Measurements from ENCODE around the gene TUBGCP2.

The TUBGCP2 gene

DNA sequence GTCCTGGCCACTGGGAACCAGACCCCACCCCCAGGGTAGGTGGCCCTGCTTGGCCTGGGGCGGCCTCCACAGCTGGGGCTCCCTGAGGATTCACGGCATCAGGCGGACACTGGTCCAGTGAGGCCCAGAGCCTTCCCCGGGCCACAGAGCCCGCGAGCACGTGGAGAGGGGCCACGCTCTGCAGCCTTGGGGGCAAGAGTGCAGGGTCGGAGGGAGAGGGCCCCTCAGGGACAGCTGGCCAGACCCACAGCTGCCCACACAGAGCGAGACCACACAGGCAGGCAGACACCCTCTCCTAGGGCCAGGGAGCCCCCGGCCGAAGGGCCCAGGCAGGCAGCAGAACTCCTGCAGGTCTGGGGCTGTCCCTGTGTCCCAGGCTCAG, 60.3 kb downstream of the TUBGCP2 start:
- Histone ChIP-seq H3K9me3 (ENCODE audit: insufficient read depth, low read length, severe bottlenecking) (no peaks in the 10 kb centered on the region), H3K4me1 (ENCODE audit: insufficient read depth, low read length) (no peaks in the 10 kb centered on the region), H3K27ac (ENCODE audit: low read length) (no peak overlapping the region), H3K4me2 (ENCODE audit: insufficient read depth, low read length) (no peak overlapping the region), H3K27me3 (ENCODE audit: insufficient read depth, low read length, poor library complexity) (no peaks in the 10 kb centered on the region), H3K36me3 (ENCODE audit: insufficient read depth, low read length) (no peaks in the 10 kb centered on the region), H2AFZ (ENCODE audit: low read depth, low read length) (no peak overlapping the region), H3K9ac (ENCODE audit: low read depth, low read length) (no peak overlapping the region), H3K79me2 (ENCODE audit: insufficient read depth, low read length) (no peaks in the 10 kb centered on the region), H3K4me3 (ENCODE audit: low read depth in 1 of 2, low read length in 2 of 2) (no peak overlapping the region), H4K20me1 (ENCODE audit: insufficient read depth, low read length) (no peaks in the 10 kb centered on the region)
- DNase-seq (no peak), ATAC-seq (ENCODE audit: insufficient read depth, low read depth) (no peak)
- TF ChIP-seq, protein P1, sequence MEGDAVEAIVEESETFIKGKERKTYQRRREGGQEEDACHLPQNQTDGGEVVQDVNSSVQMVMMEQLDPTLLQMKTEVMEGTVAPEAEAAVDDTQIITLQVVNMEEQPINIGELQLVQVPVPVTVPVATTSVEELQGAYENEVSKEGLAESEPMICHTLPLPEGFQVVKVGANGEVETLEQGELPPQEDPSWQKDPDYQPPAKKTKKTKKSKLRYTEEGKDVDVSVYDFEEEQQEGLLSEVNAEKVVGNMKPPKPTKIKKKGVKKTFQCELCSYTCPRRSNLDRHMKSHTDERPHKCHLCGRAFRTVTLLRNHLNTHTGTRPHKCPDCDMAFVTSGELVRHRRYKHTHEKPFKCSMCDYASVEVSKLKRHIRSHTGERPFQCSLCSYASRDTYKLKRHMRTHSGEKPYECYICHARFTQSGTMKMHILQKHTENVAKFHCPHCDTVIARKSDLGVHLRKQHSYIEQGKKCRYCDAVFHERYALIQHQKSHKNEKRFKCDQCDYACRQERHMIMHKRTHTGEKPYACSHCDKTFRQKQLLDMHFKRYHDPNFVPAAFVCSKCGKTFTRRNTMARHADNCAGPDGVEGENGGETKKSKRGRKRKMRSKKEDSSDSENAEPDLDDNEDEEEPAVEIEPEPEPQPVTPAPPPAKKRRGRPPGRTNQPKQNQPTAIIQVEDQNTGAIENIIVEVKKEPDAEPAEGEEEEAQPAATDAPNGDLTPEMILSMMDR (IDR thresholded peaks at IDR 0.05; ENCODE audit: borderline replicate concordance, extremely low read depth, low read length, poor library complexity, severe bottlenecking), result no peak
- no peak for TF ChIP-seq EZH2 (IDR thresholded peaks at IDR 0.05; ENCODE audit: borderline replicate concordance, low read depth, low read length, severe bottlenecking)

DNA sequence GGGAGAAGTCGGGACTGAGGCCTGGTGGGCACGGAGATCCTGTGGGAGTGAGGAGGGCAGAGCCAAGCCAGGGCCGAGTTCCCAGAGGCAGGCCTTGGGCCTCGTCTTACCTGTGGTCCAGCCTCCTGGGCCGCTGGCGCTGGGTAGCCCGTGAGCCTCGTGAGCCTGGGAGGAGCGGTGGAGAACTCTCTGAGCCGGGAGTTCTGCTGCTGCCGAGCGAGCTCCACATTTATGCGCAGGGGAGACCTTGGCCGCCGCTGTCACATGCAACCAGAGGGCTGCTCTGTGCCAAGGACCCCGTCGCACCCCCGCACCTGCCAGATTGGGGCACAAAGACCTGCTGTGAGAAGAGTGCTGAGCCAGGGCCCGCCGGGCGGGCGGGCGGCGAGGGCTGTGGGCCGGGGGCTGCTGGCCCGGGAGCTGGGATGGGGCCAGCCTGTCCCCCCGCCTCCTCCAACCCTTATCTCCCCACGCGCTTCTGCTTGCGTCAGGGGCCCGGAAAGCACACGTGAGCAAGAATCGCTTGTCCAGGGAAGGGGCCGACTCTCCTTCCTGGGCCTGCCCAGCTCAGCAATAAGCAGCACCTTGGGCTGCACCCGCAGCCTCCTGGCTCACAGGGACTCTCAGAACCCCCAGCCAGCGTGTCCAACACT, 60.9 kb downstream of the TUBGCP2 start:
- Histone ChIP-seq H3K27ac (ENCODE audit: low read length) (no peak overlapping the region), H2AFZ (ENCODE audit: low read depth, low read length) (no peak overlapping the region), H3K4me3 (ENCODE audit: low read depth in 1 of 2, low read length in 2 of 2) (no peak overlapping the region), H3K79me2 (ENCODE audit: insufficient read depth, low read length) (no peaks in the 10 kb centered on the region), H3K9ac (ENCODE audit: low read depth, low read length) (no peak overlapping the region), H4K20me1 (ENCODE audit: insufficient read depth, low read length) (0 out of 2 replicates have a peak, but pooled peaks cover 2% of the 10 kb centered on the region), H3K9me3 (ENCODE audit: insufficient read depth, low read length, severe bottlenecking) (no peaks in the 10 kb centered on the region), H3K4me1 (ENCODE audit: insufficient read depth, low read length) (no peaks in the 10 kb centered on the region), H3K27me3 (ENCODE audit: insufficient read depth, low read length, poor library complexity) (no peaks in the 10 kb centered on the region), H3K36me3 (ENCODE audit: insufficient read depth, low read length) (no peaks in the 10 kb centered on the region), H3K4me2 (ENCODE audit: insufficient read depth, low read length) (no peak overlapping the region)
- ATAC-seq (ENCODE audit: insufficient read depth, low read depth) (no peak), DNase-seq (no peak)
- TF ChIP-seq EZH2 (IDR thresholded peaks at IDR 0.05; ENCODE audit: borderline replicate concordance, low read depth, low read length, severe bottlenecking), result no peak
- TF ChIP-seq, protein P1 (IDR thresholded peaks at IDR 0.05; ENCODE audit: borderline replicate concordance, extremely low read depth, low read length, poor library complexity, severe bottlenecking), result no peak

DNA sequence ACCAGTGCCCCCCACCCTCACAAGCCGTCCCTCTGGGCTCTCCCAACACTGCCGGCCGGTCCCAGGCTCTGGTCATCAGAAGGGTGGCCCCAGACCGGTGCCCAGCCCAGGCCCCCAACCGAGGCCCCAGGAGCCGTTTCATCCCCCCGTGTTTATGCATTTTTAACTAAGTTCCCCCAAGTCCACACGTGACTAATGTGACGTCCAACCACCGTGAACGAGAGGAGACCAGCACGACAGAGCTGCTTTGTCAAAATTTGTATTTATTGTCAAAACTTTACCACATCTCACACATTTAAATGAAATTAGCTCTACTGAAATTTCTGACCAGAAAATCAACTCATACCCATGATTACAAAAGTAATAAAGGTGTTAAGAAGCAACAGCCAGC, 62.4 kb downstream of the TUBGCP2 start:
- Histone ChIP-seq H3K27ac (ENCODE audit: low read length) (no peak overlapping the region), H3K4me1 (ENCODE audit: insufficient read depth, low read length) (no peaks in the 10 kb centered on the region), H3K79me2 (ENCODE audit: insufficient read depth, low read length) (no peaks in the 10 kb centered on the region), H2AFZ (ENCODE audit: low read depth, low read length) (no peak overlapping the region), H3K36me3 (ENCODE audit: insufficient read depth, low read length) (no peaks in the 10 kb centered on the region), H3K9ac (ENCODE audit: low read depth, low read length) (no peak overlapping the region), H3K27me3 (ENCODE audit: insufficient read depth, low read length, poor library complexity) (no peaks in the 10 kb centered on the region), H3K4me2 (ENCODE audit: insufficient read depth, low read length) (no peak overlapping the region), H4K20me1 (ENCODE audit: insufficient read depth, low read length) (0 out of 2 replicates have a peak, but pooled peaks cover 3% of the 10 kb centered on the region), H3K4me3 (ENCODE audit: low read depth in 1 of 2, low read length in 2 of 2) (no peak overlapping the region), H3K9me3 (ENCODE audit: insufficient read depth, low read length, severe bottlenecking) (no peaks in the 10 kb centered on the region)
- no peak for DNase-seq
- no peak for ATAC-seq (ENCODE audit: insufficient read depth, low read depth)
- TF ChIP-seq, protein P1 (IDR thresholded peaks at IDR 0.05; ENCODE audit: borderline replicate concordance, extremely low read depth, low read length, poor library complexity, severe bottlenecking), result no peak
- no peak for TF ChIP-seq EZH2 (IDR thresholded peaks at IDR 0.05; ENCODE audit: borderline replicate concordance, low read depth, low read length, severe bottlenecking)
